Muscle of leg (tissue), 11 donors: ENCODE data around the gene TEX9. TPM values are rescaled to one million over a fixed set of nuclear protein-coding genes. Genes with fewer than 3 reads are reported as not detected.
A peak's percentile ranks its signal among the peaks of the same experiment; 100 is the strongest.

Experiments used
- DNase-seq: peaks from one replicate; pipeline ENCODE4 v3.0.0; 2013
- H3K27ac ChIP-seq: one replicate; pipeline ENCODE4 v1.5.1; 2013; ENCODE audit warnings: mild to moderate bottlenecking, low read length, control low read depth
- H3K27me3 ChIP-seq: one replicate; pipeline ENCODE4 v1.6.1; 2013; ENCODE audit warnings: low read length; ENCODE audit not compliant: control insufficient read depth, insufficient read depth
- H3K36me3 ChIP-seq: one replicate; pipeline ENCODE4 v1.6.1; 2013; ENCODE audit warnings: low read length; ENCODE audit not compliant: control insufficient read depth, insufficient read depth
- H3K4me1 ChIP-seq: one replicate; pipeline ENCODE4 v1.6.1; 2013; ENCODE audit warnings: low read length; ENCODE audit not compliant: control insufficient read depth, insufficient read depth
- H3K4me3 ChIP-seq: one replicate; pipeline ENCODE4 v1.5.1; 2013; ENCODE audit warnings: low read length, control low read depth
- H3K9me3 ChIP-seq: replicated peaks from 2 replicates; pipeline ENCODE4 v1.6.1; 2013; ENCODE audit warnings: low read depth, low read length; ENCODE audit not compliant: control insufficient read depth
- WGBS: methylation state at CpG from one replicate; pipeline ENCODE4 v1.1.5; 2013; ENCODE audit warnings: missing lambda C conversion rate; ENCODE audit not compliant: insufficient coverage; 5-methylcytosine and 5-hydroxymethylcytosine counted together
- polyA plus RNA-seq, 8 donors: library from polyadenylated mRNA; unstranded; fragments of 120-200 nt; gene quantifications; one replicate each; pipeline versions ENCODE4 v1.2.1 to v1.2.3, GENCODE V29; 2013; ENCODE audit warnings: inconsistent platforms in 1 of 8, low replicate concordance in 1 of 8; ENCODE audit not compliant: insufficient read length in 8 of 8, insufficient read depth in 1 of 8
- total RNA-seq: library from RNA; stranded (reverse); fragments of 120-200 nt; gene quantifications from one replicate; pipeline ENCODE4 v1.2.4, GENCODE V29; 2013

Gene TEX9
- total and polyA plus RNA-seq, 9 donors = 1.8 to 4.1 (median 1.9) TPM

- Histone ChIP-seq H3K9me3 (no peaks in the 10 kb centered on the region), H3K27ac (no peak overlapping the region), H3K4me1 (peaks cover 3% of the 10 kb centered on the region), H3K36me3 (no peaks in the 10 kb centered on the region), H3K4me3 (no peak overlapping the region), H3K27me3 (peaks cover 4% of the 10 kb centered on the region)
- DNase-seq = no peak
- WGBS = no CpG with 5 or more reads among the region's 3 CpGs
Observed at GRCh38 chr15:56467616-56468015, 102.4 kb downstream of the TEX9 start.

GRCh38 chr15:56468401-56468800, 103.2 kb downstream of the TEX9 start:
- no peaks in the 10 kb centered on the region for H3K36me3 ChIP-seq
- H3K27me3 ChIP-seq = peaks cover 4% of the 10 kb centered on the region
- WGBS = no CpG with 5 or more reads among the region's 2 CpGs
- no peaks in the 10 kb centered on the region for H3K9me3 ChIP-seq
- no peak overlapping the region for H3K27ac ChIP-seq
- H3K4me1 ChIP-seq = peaks cover 3% of the 10 kb centered on the region
- H3K4me3 ChIP-seq = no peak overlapping the region
- peak; percentile 40 for DNase-seq

GRCh38 chr15:56469483-56469882, 104.3 kb downstream of the TEX9 start:
- peaks cover 3% of the 10 kb centered on the region for H3K4me1 ChIP-seq
- H3K36me3 ChIP-seq = no peaks in the 10 kb centered on the region
- DNase-seq = no peak
- H3K9me3 ChIP-seq = no peaks in the 10 kb centered on the region
- peaks cover 4% of the 10 kb centered on the region for H3K27me3 ChIP-seq
- no peak overlapping the region for H3K4me3 ChIP-seq
- H3K27ac ChIP-seq = no peak overlapping the region

- H3K4me3 ChIP-seq = no peak overlapping the region
- peaks cover 4% of the 10 kb centered on the region for H3K27me3 ChIP-seq
- no peaks in the 10 kb centered on the region for H3K36me3 ChIP-seq
- H3K4me1 ChIP-seq = no peaks in the 10 kb centered on the region
- H3K9me3 ChIP-seq = no peaks in the 10 kb centered on the region
- no CpG with 5 or more reads among the region's 5 CpGs for WGBS
- no peak for DNase-seq
- no peak overlapping the region for H3K27ac ChIP-seq
Observed at GRCh38 chr15:56471440-56472069, 106.3 kb downstream of the TEX9 start.

- DNase-seq = no peak
- no peak overlapping the region for H3K27ac ChIP-seq
- 65% methylated on average over 2 of the region's 2 CpGs for WGBS
- no peak overlapping the region for H3K4me3 ChIP-seq
- H3K9me3 ChIP-seq = no peaks in the 10 kb centered on the region
- no peaks in the 10 kb centered on the region for H3K4me1 ChIP-seq
- no peaks in the 10 kb centered on the region for H3K36me3 ChIP-seq
- H3K27me3 ChIP-seq = peaks cover 4% of the 10 kb centered on the region
Observed at GRCh38 chr15:56472278-56472677, 107.1 kb downstream of the TEX9 start.

- WGBS = no CpG with 5 or more reads among the region's 1 CpG
- DNase-seq = no peak
- H3K36me3 ChIP-seq = no peaks in the 10 kb centered on the region
Observed at GRCh38 chr15:56473017-56473416, 107.8 kb downstream of the TEX9 start.

GRCh38 chr15:56475351-56475750, 110.1 kb downstream of the TEX9 start:
- DNase-seq = no peak
- no peaks in the 10 kb centered on the region for H3K36me3 ChIP-seq
- H3K27me3 ChIP-seq = no peaks in the 10 kb centered on the region
- no peak overlapping the region for H3K4me3 ChIP-seq
- no peak overlapping the region for H3K27ac ChIP-seq
- H3K9me3 ChIP-seq = no peaks in the 10 kb centered on the region
- no peaks in the 10 kb centered on the region for H3K4me1 ChIP-seq

More at GRCh38 chr15:56473017-56473416, 107.8 kb downstream of the TEX9 start:
- H3K27ac ChIP-seq = no peak overlapping the region
- no peaks in the 10 kb centered on the region for H3K4me1 ChIP-seq
- H3K27me3 ChIP-seq = peaks cover 4% of the 10 kb centered on the region
- H3K4me3 ChIP-seq = no peak overlapping the region
- no peaks in the 10 kb centered on the region for H3K9me3 ChIP-seq

Other genes starting within 250 kb of the TEX9 start
- 7.1 TPM for gene RFX7, start 121.5 kb upstream of the TEX9 start, total RNA-seq
- gene RFX7, start 121.5 kb upstream of the TEX9 start, polyA plus RNA-seq = 10 to 100 TPM in 6 of 8 donors, 1 to 10 TPM in 2; 6.1 to 14.5 (median 11.4) TPM
- 5.1 TPM for gene MNS1, start 99.7 kb downstream of the TEX9 start, total RNA-seq
- 1 to 10 TPM; 6.2 to 9.3 (median 7.7) TPM for gene MNS1, start 99.7 kb downstream of the TEX9 start, polyA plus RNA-seq